ENCODE measurements around the gene NPPB. TPM values are rescaled to one million over a fixed set of nuclear protein-coding genes. Genes with fewer than 3 reads are reported as not detected.

NPPB gene
- total and polyA plus RNA-seq, 7 experiments from 2014 or later, result not detected

- no peak overlapping the region for H3K27ac Mint-ChIP-seq
- no peak for ATAC-seq
- no peaks in the 10 kb centered on the region for H3K36me3 Mint-ChIP-seq
- Histone ChIP-seq H3K4me1 (ENCODE audit: control insufficient read depth in 2 of 2, insufficient read depth in 2 of 2, low read length in 2 of 2) (no peaks in the 10 kb centered on the region), H3K4me3 (ENCODE audit: low read length) (no peak overlapping the region), H3K27me3 (ENCODE audit: control insufficient read depth in 2 of 2, insufficient read depth in 2 of 2, low read length in 2 of 2) (no peaks in the 10 kb centered on the region), H3K27ac (ENCODE audit: low read depth, low read length) (no peak overlapping the region), H3K36me3 (ENCODE audit: control insufficient read depth in 2 of 3, insufficient read depth in 3 of 3, low read length in 3 of 3) (no peaks in the 10 kb centered on the region), H3K9me3 (ENCODE audit: control insufficient read depth in 2 of 3, low read length in 3 of 3) (no peaks in the 10 kb centered on the region)
- intact Hi-C loops (cut with micrococcal nuclease), result no loop called here
- no peak overlapping the region for H3K4me3 Mint-ChIP-seq
- ChIA-PET POLR2A (no interaction called here), CTCF (no interaction called here)
- H3K27me3 Mint-ChIP-seq, result peaks cover 2 to 34% (median 14%) of the 10 kb centered on the region in 5 donors
- DNase-seq, result no peak
- peaks cover 0 to 5% (median 0%) of the 10 kb centered on the region in 7 donors for H3K4me1 Mint-ChIP-seq
- H3K9me3 Mint-ChIP-seq, result peaks cover 0 to 2% (median 0%) of the 10 kb centered on the region in 11 donors
These were observed 20.1 kb upstream of the NPPB start for GRCh38 chr1:11878891-11879190.

- Histone ChIP-seq H3K27me3 (ENCODE audit: control insufficient read depth in 2 of 2, insufficient read depth in 2 of 2, low read length in 2 of 2) (no peaks in the 10 kb centered on the region), H3K4me3 (ENCODE audit: low read length) (no peak overlapping the region), H3K4me1 (ENCODE audit: control insufficient read depth in 2 of 2, insufficient read depth in 2 of 2, low read length in 2 of 2) (no peaks in the 10 kb centered on the region), H3K27ac (ENCODE audit: low read depth, low read length) (no peak overlapping the region), H3K36me3 (ENCODE audit: control insufficient read depth in 2 of 3, insufficient read depth in 3 of 3, low read length in 3 of 3) (no peaks in the 10 kb centered on the region), H3K9me3 (ENCODE audit: control insufficient read depth in 2 of 3, low read length in 3 of 3) (no peaks in the 10 kb centered on the region)
- ChIA-PET POLR2A (no interaction called here), CTCF (no interaction called here)
- DNase-seq (no peak), ATAC-seq (no peak)
- intact Hi-C loops (cut with micrococcal nuclease), result no loop called here
- Mint-ChIP-seq H3K27ac (no peak overlapping the region), H3K4me3 (no peak overlapping the region), H3K36me3 (no peaks in the 10 kb centered on the region), H3K4me1 (peaks cover 0 to 5% (median 0%) of the 10 kb centered on the region in 7 donors), H3K27me3 (peaks cover 2 to 34% (median 15%) of the 10 kb centered on the region in 5 donors), H3K9me3 (peaks cover 0 to 2% (median 0%) of the 10 kb centered on the region in 11 donors)
These were observed 19.5 kb upstream of the NPPB start for GRCh38 chr1:11878081-11878890.

GRCh38 chr1:11877074-11877473, 18.3 kb upstream of the NPPB start:
- intact Hi-C loops (cut with micrococcal nuclease), result no loop called here
- no peaks in the 10 kb centered on the region for H3K36me3 ChIP-seq (ENCODE audit: control insufficient read depth in 2 of 3, insufficient read depth in 3 of 3, low read length in 3 of 3)
- no peak overlapping the region for H3K27ac ChIP-seq (ENCODE audit: low read depth, low read length)
- no peak overlapping the region for H3K4me3 ChIP-seq (ENCODE audit: low read length)
- DNase-seq, result no peak
- H3K9me3 ChIP-seq (ENCODE audit: control insufficient read depth in 2 of 3, low read length in 3 of 3), result no peaks in the 10 kb centered on the region
- H3K4me1 ChIP-seq (ENCODE audit: control insufficient read depth in 2 of 2, insufficient read depth in 2 of 2, low read length in 2 of 2), result no peaks in the 10 kb centered on the region
- no peak for ATAC-seq
- ChIA-PET POLR2A (no interaction called here), CTCF (no interaction called here)
- peaks cover 0 to 1% (median 0%) of the 10 kb centered on the region in 7 donors for H3K4me1 Mint-ChIP-seq
- peaks cover 0 to 2% (median 0%) of the 10 kb centered on the region in 11 donors for H3K9me3 Mint-ChIP-seq
- H3K36me3 Mint-ChIP-seq, result no peaks in the 10 kb centered on the region
- no peak overlapping the region for H3K4me3 Mint-ChIP-seq
- H3K27me3 Mint-ChIP-seq, result peaks cover 7 to 26% (median 15%) of the 10 kb centered on the region in 5 donors
- no peak overlapping the region for H3K27ac Mint-ChIP-seq
- no peaks in the 10 kb centered on the region for H3K27me3 ChIP-seq (ENCODE audit: control insufficient read depth in 2 of 2, insufficient read depth in 2 of 2, low read length in 2 of 2)

GRCh38 chr1:11875094-11875493, 16.3 kb upstream of the NPPB start:
- POLR2A ChIA-PET, result no interaction called here
- CTCF ChIA-PET, result no interaction called here
- peaks cover 5 to 28% (median 14%) of the 10 kb centered on the region in 5 donors for H3K27me3 Mint-ChIP-seq
- no peak overlapping the region for H3K4me3 Mint-ChIP-seq
- no peaks in the 10 kb centered on the region for H3K36me3 Mint-ChIP-seq
- no peak overlapping the region for H3K27ac ChIP-seq (ENCODE audit: low read depth, low read length)
- H3K27me3 ChIP-seq (ENCODE audit: control insufficient read depth in 2 of 2, insufficient read depth in 2 of 2, low read length in 2 of 2), result no peaks in the 10 kb centered on the region
- no peaks in the 10 kb centered on the region for H3K9me3 ChIP-seq (ENCODE audit: control insufficient read depth in 2 of 3, low read length in 3 of 3)
- no peak for ATAC-seq
- intact Hi-C loops (cut with micrococcal nuclease), result no loop called here
- peaks cover 0 to 1% (median 0%) of the 10 kb centered on the region in 7 donors for H3K4me1 Mint-ChIP-seq
- no peaks in the 10 kb centered on the region for H3K4me1 ChIP-seq (ENCODE audit: control insufficient read depth in 2 of 2, insufficient read depth in 2 of 2, low read length in 2 of 2)
- no peaks in the 10 kb centered on the region for H3K36me3 ChIP-seq (ENCODE audit: control insufficient read depth in 2 of 3, insufficient read depth in 3 of 3, low read length in 3 of 3)
- H3K4me3 ChIP-seq (ENCODE audit: low read length), result no peak overlapping the region
- no peaks in the 10 kb centered on the region for H3K9me3 Mint-ChIP-seq
- no peak overlapping the region for H3K27ac Mint-ChIP-seq
- DNase-seq, result no peak

- Mint-ChIP-seq H3K4me3 (no peak overlapping the region), H3K4me1 (peaks cover 0 to 1% (median 0%) of the 10 kb centered on the region in 7 donors), H3K36me3 (no peaks in the 10 kb centered on the region), H3K27me3 (peaks cover 5 to 28% (median 14%) of the 10 kb centered on the region in 5 donors), H3K27ac (no peak overlapping the region), H3K9me3 (no peaks in the 10 kb centered on the region)
- H3K9me3 ChIP-seq (ENCODE audit: control insufficient read depth in 2 of 3, low read length in 3 of 3), result no peaks in the 10 kb centered on the region
- H3K27me3 ChIP-seq (ENCODE audit: control insufficient read depth in 2 of 2, insufficient read depth in 2 of 2, low read length in 2 of 2), result no peaks in the 10 kb centered on the region
- no peak overlapping the region for H3K27ac ChIP-seq (ENCODE audit: low read depth, low read length)
- intact Hi-C loops (cut with micrococcal nuclease), result no loop called here
- CTCF ChIA-PET, result no interaction called here
- ATAC-seq (no peak), DNase-seq (no peak)
- H3K36me3 ChIP-seq (ENCODE audit: control insufficient read depth in 2 of 3, insufficient read depth in 3 of 3, low read length in 3 of 3), result no peaks in the 10 kb centered on the region
- POLR2A ChIA-PET, result no interaction called here
- no peak overlapping the region for H3K4me3 ChIP-seq (ENCODE audit: low read length)
- no peaks in the 10 kb centered on the region for H3K4me1 ChIP-seq (ENCODE audit: control insufficient read depth in 2 of 2, insufficient read depth in 2 of 2, low read length in 2 of 2)
These were observed 15.9 kb upstream of the NPPB start for GRCh38 chr1:11874624-11875023.

- Histone ChIP-seq H3K4me3 (ENCODE audit: low read length) (no peak overlapping the region), H3K27ac (ENCODE audit: low read depth, low read length) (no peak overlapping the region), H3K9me3 (ENCODE audit: control insufficient read depth in 2 of 3, low read length in 3 of 3) (no peaks in the 10 kb centered on the region), H3K36me3 (ENCODE audit: control insufficient read depth in 2 of 3, insufficient read depth in 3 of 3, low read length in 3 of 3) (no peaks in the 10 kb centered on the region), H3K27me3 (ENCODE audit: control insufficient read depth in 2 of 2, insufficient read depth in 2 of 2, low read length in 2 of 2) (no peaks in the 10 kb centered on the region), H3K4me1 (ENCODE audit: control insufficient read depth in 2 of 2, insufficient read depth in 2 of 2, low read length in 2 of 2) (no peaks in the 10 kb centered on the region)
- Mint-ChIP-seq H3K4me1 (peaks cover 0 to 1% (median 0%) of the 10 kb centered on the region in 7 donors), H3K27me3 (peaks cover 5 to 32% (median 14%) of the 10 kb centered on the region in 5 donors), H3K9me3 (no peaks in the 10 kb centered on the region), H3K27ac (no peak overlapping the region), H3K4me3 (no peak overlapping the region), H3K36me3 (no peaks in the 10 kb centered on the region)
- DNase-seq (no peak), ATAC-seq (no peak)
- ChIA-PET POLR2A (no interaction called here), CTCF (no interaction called here)
- intact Hi-C loops (cut with micrococcal nuclease), result no loop called here
These were observed 15.5 kb upstream of the NPPB start for GRCh38 chr1:11874258-11874562.
